NCI-H2196 treated with DMSO at 0.1 percent for 48 hours (cell line): ENCODE data around the gene LY6G6D.

ENCODE experiments used
- DNase-seq: peaks from one replicate; lab custom pipeline; 2025; ENCODE audit not compliant: unreplicated experiment; lab: John Stamatoyannopoulos, UW

Gene LY6G6D

GRCh38 chr6:31761343-31761742 is 46.2 kb downstream of the LY6G6D start:
- DNase-seq: no peak

GRCh38 chr6:31762356-31762755 is 47.2 kb downstream of the LY6G6D start, which contains the start of gene SAPCD1:
SAPCD1 (plus strand) TSS chr6:31762656; CDS start chr6:31763055, 399 bp downstream.
- no peak for DNase-seq

- no peak for DNase-seq
Observed at GRCh38 chr6:31762878-31763618, 47.9 kb downstream of the LY6G6D start.

- DNase-seq: no peak
Observed at GRCh38 chr6:31763619-31763940, 48.4 kb downstream of the LY6G6D start.

- no peak for DNase-seq
Observed at GRCh38 chr6:31764198-31764597, 49.0 kb downstream of the LY6G6D start.

GRCh38 chr6:31765559-31765909 is 50.4 kb downstream of the LY6G6D start:
- no peak for DNase-seq

- DNase-seq: no peak
Observed at GRCh38 chr6:31765910-31766794, 51.0 kb downstream of the LY6G6D start.

- no peak for DNase-seq
Observed at GRCh38 chr6:31767096-31767645, 52.0 kb downstream of the LY6G6D start.
